HG03139 (cell line): Measurements from ENCODE around the gene TSR2.

Source experiments
- ATAC-seq: cut with Tn5 transposase; IDR thresholded peaks from one replicate; pipeline ENCODE4 v1.9.1; 2021; ENCODE audit not compliant: unreplicated experiment

TSR2 gene, protein sequence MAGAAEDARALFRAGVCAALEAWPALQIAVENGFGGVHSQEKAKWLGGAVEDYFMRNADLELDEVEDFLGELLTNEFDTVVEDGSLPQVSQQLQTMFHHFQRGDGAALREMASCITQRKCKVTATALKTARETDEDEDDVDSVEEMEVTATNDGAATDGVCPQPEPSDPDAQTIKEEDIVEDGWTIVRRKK

DNA sequence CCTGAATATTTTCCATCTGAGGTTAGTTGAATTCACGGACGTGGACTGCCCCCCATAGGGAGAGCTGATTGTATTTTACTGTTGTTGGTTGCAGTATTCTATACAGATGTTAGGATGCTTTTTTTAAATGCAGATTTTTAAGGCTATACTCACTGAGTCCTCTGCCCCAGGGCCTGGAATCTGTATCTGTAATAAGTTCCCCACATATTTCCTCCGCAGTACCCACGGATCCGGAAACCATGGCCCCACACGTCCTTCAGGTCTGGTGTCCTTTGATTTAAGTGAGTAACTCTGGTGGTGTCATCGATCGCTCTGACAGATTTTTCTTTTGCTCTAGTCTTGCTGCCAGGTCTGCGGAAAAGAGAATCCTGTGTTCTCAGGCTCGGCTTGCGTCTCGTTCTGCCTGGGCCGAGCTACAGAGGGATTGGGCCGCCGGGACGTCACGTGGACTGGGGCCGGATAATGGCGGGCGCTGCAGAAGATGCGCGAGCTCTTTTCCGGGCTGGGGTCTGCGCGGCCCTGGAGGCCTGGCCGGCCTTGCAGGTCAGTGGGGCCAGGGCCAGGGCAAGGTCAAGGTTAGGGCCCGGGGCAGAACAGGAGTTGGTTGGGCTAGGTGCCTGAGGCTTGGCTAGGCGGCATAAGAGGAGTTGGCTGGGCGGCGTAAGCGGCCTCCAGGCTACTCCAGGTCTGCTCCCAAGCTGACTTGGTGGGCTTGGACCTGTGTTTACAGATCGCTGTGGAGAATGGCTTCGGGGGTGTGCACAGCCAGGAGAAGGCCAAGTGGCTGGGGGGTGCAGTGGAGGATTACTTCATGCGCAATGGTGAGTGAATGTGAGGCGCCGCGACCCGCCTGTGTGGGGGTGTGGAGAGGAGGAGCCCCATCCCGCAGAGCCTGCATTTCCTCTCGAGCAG, at the start of gene TSR2:
TSS of gene TSR2 (plus strand) at position 445 of the 912 bp plus-strand sequence. CDS start at position 463, 18 bp downstream.
- ATAC-seq, result peak; percentile 96

DNA sequence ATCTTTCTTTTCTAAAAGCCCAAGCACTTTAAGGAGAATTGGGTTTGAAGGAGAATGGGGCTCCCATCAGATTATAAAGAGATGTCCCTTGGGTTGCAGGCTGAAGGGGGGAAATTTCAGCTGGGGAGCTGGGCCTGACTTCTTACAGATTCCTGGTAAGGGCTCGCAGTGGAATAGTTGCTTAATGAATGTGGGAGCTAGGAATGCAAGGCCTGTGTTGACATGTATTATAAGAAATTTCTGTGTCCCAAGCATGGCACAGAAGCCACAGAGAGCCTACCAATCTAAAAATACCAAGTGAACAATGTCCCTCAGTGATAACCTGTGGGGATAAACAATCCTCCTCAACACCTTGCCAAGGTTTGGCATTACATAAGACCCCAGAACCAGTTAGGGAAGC, 43.1 kb upstream of the TSR2 start:
- ATAC-seq, result no peak

DNA sequence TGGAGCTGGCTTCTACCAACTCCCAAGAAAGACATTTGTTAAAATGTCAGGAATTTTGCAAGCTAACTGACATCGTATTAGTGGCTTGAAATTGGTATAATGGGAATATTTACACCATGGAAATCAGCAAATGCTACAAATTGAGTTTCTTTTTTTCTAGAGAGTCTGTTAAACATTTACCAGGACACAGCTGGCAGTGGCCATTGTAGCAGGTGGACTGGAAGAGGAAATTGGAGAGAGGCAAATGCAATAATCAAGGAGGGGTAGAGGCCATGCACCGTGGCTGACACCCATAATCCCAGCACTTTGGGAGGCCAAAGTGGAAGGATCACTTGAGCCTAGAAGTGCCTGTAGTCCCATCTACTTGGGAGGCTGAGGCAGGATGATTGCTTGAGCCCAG, 32.9 kb upstream of the TSR2 start:
- no peak for ATAC-seq

DNA sequence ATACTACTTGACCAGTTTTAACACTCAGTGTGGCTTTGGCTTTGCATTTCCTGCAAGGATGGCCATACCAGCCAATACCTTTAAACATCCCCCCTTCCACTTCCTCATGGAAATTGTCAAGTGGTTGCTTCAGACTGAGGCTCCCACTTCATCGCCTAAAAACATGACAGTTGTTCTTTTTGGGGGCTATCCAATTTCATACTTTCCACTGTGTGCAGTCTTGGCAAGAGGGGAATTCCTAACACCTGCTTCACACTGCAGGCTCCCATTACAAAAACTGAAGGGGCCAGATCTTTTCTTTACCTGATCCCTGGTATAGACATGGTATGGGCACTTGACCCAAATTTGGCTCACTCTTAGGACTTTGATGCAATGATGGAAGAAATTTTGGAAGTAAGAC, 28.5 kb upstream of the TSR2 start:
- no peak for ATAC-seq

DNA sequence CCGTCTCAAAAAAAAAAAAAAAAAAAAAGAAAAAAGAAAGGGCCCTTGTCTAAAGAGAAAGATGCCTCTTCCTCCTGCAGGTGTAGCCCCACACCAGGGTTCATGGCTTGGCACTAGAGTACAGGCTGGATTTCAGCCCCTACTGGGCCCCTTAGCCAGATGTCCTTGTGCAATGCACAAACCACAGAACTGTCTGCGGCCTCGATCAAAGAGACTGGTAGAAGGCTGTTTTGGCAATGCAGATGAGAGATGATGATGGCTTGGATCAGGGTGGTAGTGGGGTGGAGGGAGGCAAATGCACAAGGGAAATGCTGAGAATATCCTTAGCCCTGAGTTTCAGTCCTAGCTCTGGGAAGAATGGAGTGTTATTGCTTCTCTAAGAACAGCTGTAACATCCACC, 26.5 kb upstream of the TSR2 start:
- no peak for ATAC-seq

DNA sequence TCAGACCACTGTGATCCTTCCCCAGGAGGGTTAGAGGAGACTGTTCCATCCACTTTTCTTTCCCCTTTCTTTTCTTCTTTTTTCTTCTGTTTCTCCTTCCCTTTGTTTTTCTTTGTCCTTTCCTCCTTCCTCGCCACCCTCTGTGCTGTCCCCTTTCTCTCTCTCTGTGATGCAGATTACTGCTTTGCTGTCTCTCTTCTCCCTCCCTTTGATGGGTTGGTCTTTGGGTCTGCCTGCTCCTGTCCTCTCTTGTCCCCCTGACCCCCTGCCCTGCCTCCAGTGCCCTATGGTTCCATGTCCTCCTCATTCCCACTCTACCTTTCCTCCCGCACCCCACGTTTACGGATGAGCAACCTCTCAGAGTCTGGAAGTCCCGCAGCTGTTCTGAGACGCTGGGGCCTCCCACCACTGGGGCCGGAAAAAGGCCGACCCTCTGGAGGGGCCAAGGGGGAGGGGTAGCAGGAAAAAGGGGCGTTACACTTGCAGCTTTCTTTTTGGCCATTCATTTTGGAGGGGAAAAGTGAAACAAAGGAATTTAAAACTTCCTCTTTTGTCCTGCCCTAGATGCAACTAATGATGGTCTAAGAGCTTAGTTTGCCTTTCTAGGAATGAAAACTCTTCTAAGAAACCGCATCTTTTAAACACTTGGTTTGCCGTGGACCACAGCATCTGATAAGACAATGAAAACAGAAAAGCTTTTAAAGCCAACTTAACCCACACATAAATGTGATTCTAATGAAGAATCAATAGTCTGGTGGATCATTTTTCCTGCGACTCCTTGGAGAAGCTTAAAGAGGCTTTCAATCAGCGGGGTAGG, 24.5 kb upstream of the TSR2 start:
- no peak for ATAC-seq

DNA sequence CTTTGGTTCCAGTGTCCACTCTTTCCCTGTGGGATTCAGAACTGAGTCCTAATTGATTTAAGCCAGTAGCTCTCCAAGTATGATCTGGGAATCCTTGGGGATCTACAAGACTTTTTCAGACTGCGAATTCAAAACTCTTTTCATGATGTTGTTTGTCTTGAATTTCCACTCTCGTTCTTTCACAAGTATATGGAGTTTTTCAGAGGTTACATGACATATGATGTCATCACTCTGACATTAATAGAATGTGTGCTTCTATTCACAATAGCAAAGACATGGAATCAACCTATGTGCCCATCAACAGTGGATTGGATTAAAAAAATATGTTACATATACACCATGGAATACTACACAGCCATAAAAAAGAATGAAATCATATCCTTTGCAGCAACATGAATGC, 23.2 kb upstream of the TSR2 start:
- ATAC-seq, result no peak

DNA sequence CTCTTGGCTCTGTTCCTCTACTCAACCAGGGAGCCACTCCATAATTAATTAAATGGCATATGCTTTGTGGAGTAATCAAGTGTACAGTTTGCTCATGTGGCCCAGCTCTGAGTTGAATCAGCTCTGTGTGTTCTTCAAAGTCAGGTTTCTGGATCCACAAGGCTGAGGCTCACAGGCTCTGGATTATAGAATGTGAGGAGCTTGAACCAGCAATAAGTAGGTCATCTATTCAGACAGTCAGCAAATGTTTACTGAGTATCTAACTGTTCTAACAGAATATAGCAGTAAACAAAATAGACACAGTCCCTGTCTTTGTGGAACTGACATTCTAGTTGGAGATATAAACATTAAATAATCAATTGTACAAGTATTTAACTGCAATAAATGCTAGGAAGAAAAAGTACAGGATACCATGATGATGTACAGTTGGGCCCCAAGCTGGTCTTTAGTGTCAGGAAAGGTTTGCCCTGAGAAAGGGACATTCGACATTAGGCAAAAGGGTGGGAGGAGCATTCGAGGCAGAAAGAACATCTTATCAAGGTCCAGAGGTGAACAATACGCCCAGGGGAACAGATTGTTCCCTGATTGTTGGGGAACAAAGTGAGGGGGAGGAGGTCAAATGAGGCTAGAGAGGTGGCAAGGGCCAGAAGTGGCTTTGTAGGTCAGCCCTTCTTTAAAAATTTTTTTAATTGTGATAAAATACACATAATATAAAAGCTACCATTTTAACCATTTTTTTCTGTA, 20.5 kb upstream of the TSR2 start:
- no peak for ATAC-seq

DNA sequence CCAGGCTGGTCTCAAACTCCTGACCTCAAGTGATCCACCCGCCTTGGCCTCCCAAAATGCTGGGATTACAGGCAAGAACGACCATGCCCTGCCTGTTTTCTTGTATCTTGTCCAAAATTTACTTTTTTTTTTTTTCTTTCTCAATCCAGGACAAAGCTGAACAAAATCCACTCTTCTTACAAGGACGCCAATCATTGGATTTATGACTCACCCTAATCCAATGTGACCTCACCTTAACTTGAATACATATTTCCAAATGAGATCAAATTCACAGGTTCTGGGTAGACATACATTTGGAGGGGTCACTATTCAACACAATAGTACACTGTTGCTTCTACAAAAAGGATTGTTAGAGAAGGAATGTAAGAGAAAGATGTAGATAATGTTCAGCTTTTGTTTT, 18.0 kb upstream of the TSR2 start:
- ATAC-seq, result no peak

DNA sequence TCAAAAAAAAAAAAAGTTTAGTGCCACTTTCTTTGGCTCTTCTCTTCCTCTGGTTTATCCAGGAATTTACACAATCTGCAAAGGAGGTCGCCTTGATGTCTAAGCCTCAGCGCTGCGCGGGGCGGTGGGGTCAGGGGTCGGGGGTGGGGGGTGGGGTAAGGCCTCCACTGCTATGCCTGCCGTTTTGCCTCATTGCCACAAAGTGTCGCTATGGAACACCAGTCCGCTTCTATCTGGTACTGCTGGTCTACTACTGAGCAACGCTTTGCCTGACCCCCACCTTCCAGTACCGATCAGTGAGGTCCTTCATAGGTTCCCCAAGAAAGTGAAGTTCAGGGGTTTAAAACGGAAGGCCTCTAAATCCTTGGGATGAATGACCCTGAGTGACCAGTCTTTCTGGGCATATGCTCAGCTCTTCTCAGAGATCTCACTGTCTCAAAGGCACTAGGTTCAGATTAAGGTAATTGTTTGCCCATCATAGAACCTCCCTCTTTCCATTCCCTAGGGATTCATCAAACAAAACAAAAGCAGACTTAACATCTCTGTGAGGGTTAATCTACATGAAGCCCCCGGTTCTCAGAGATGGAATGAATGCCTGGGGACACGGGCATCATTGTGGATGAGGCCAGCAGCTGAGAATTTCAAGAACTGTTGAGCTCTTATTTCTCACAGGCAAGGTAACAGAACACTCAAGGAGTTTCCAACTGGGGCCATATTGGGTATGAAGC, 16.9 kb upstream of the TSR2 start:
- ATAC-seq, result no peak

DNA sequence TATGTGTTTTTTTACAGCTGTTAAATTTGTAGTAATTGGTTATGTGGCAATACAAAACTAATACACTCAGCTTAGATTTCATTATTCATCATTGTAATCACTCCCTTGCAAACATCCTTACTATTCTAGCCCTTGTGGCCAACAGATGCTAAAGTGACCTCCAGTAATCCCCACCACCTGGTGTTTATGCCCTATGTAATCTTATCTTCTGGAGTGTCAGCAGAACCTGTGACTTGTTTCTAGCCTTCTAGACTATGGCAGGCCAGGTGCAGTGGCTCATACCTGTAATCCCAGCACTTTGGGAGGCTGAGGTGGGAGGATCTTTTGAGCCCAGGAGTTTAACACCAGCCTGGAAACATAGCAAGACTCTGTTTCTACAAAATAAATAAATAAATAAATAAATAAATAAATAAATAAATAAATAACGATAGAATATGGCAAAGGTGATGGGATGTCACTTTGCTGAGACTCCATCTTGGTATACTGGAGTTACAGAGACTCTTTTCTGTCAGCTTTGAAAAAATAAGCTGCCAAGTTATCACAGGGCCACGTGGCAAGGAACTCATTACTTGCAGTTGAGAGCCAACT, 12.3 kb upstream of the TSR2 start:
- no peak for ATAC-seq

DNA sequence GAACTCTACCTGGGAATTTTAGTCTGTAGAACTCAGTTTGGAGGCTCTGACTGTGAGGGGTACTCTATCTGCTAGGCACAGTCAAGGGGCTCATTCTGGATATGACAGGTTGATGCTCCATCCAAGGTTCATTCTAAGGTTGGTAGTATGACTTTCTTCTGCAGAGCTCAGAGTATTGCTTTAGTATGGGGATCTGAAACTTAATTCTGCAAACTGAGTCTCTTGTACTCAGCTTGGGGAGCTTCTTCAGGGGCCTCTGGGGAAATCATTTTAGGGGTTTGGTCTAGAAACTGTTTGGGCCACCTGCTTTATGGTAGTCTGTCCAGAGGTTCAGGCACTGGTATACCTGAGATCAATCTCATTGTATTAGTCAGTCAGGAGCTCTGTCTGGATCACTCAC, 9.7 kb upstream of the TSR2 start:
- no peak for ATAC-seq

DNA sequence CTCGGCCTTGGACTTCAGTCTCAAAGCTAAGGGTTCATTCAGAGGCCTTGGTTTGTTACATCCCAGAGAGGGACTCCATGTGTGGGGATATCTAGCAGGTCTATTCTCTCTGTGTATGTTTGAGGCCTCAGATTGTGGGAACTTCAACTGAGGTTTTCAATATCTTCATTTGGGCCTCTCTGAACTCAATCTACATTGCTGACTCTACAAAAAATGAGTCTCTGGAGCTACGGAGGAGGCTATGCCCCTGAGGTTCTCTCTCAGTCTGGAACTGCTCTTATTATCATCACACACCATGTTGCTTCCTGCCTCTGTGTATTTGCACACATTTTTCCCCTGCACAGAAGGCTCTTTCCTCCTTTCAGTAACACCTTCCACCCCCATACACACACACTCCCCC, 5.1 kb upstream of the TSR2 start:
- ATAC-seq, result no peak

DNA sequence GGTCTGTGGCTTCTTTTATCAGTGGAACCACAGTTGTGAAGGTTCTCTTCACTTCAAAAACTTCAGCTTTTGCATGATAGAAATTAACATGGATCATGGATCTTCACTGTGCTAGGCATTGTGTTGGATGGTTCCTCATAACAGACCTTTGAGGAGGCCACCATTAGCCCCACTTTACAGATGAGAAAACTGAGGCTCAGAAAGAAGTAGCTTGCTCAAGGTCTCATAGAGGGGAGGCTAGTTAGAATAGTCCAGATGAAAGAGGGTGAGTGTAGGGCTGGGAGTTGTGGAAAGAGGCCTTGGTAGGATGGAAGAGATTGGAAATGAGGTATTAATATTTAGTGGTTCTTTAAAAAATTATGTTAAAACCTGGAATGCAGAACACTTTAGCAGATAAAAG, 2.6 kb downstream of the TSR2 start:
- no peak for ATAC-seq

DNA sequence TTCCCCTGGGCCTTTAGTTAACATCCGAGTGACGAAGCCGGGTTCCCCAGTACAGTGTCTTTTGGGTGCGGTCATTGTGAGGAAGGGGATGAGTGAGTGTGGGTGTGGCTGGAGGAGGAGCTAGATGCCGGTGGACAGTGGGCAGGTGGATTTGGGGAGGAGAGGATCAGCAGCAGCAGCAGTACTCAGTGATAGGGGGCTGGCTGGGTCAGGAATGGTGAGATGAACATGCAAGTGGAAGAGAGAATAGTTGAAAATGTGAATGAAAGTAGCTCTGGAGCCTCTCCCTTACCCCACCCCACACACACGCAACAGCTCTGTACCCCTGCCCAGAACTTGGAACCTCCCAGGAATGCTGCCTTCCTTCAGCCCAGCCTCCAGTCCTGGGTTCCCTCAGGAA, 4.5 kb downstream of the TSR2 start:
- no peak for ATAC-seq

DNA sequence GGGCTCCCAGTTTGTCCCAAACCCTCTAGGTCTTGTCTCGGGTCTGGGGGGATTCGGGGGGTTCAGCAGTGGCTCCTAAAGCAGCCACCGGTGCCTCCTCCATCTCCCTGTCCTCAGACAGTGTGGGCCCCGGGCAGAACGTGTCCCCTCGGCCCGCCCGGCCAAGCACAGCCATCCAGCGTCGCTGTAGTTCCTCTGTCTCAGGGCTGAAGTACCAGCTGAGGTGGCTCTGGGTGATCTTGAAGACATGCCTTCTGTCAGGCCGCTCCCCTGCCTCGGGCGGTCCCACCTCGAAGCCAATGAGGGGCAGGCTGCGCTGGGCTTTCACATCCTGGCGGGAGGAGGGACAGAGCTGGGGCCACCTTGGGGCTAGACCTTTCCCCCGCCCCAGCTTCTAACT, 5.9 kb downstream of the TSR2 start:
- ATAC-seq, result no peak

DNA sequence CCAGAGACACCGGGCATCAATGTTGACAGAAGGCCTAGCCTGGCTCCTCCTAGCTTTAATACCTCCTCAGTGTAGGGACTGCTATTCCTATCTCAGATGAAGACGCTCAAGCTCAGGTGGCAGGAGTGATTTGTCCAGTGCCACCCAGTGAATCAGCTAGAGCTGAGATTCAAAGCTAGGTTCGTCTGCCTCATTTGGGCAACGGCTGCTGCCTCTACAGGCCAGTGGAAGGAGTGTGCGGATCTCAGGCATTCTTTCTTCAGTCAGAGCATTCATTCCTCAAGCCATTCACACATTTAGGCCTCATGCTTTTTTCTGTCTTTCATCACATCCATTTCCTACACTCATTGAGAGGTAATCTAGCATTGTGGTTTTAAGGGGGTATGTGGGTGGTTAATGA, 7.3 kb downstream of the TSR2 start:
- ATAC-seq, result no peak

DNA sequence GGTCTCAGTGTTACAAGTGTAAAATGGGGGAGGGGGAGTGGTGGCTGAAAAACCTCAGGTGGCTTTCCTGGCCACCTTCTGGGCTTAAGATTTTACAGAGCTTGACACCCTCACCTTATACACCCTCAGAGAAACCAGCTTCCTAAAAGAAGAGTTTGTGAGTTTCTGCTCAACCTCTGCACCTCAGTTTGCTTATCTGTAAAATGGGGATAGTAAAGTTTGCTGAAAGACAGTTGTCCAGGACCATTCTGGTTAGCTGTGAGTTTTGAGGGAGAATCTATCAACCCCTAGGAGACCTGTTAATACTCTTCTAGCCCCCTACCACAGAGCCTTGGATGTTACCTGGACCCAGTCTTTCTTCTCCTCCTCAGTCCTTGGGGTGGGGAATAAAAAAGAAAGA, 9.7 kb downstream of the TSR2 start:
- no peak for ATAC-seq

DNA sequence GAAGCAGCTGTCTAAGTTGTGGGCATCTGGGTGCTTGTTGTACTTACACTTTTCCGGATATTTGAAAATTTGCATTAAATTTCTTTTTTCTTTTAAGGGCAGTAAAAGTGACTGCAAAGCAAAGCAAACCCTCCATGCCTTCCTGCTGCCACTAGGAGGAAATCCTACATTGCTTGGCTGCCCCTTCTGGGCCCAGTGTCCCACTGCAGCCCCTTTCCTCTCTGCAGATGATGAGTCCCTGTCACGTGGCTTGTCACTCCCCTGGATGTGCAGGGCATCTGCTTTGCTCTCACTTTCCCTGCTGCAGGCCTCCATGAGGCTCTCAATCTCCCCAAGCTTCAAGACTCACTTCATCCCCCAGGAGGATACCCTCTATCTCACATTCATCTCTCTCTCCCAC, 12.7 kb downstream of the TSR2 start:
- ATAC-seq, result no peak
